LNCaP clone FGC (cell line): ENCODE measurements around the gene RALB.

Experiments
- DNase-seq: peaks from one replicate; pipeline ENCODE4 v3.0.0-alpha.2; 2011; ENCODE audit warnings: low read depth
- H3K4me3 ChIP-seq: 2 replicates; pipeline ENCODE4 v1.5.1; 2011; ENCODE audit warnings: mild to moderate bottlenecking, low read depth, low read length, control low read depth
- CTCF ChIP-seq: IDR thresholded peaks from 2 replicates; pipeline ENCODE4 v1.5.1; 2012; ENCODE audit warnings: mild to moderate bottlenecking; ENCODE audit not compliant: control insufficient read depth, insufficient read depth; ENCODE audit errors: extremely low read depth

RALB gene

GRCh38 chr2:120243875-120244553 lies 8.6 kb upstream of the RALB start:
- H3K4me3 ChIP-seq = no peak overlapping the region
- no peak for TF ChIP-seq CTCF
- no peak for DNase-seq

DNA sequence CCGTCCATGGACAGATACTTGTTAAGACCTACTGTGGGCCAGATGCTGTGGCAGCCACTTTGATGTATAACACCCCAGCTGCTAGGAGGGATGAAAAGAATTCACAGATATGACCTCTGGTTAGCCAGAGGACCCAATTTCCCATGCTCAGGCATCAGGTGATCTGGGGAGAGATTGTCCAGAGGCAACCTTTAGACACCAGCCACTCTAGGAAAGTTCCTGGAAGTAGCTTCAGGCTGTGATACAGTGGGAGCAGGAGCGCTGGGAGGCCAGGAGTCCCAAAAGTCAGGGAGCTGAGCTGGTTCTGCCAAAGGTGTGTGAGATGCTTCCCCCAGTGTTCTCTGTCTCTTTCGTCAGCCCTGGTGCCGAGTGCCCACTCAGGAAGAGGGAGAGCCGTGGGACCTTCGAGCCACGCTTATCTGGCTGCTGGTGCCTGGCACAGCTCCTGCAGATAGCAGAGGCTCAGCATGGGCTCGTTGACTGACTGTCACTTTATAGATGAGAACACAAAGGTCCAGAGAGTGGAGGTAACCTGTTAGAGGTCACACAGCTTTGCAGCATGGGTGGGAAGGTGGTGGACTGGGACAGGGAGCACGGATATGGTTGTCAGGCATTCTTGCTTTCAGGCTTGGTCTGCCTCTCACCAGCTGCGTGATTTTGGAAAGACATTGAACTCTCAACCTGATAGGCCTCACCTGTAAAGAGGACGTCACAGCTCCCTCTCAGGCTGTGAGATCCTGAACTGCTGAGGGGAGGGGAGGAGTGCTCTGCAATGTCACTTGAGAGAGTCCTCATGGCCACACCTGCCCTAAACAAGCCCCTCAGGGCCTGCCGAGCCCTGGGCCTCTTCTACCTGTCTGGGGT lies 7.8 kb upstream of the RALB start:
- no peak for DNase-seq
- H3K4me3 ChIP-seq = no peak overlapping the region
- no peak for TF ChIP-seq CTCF

DNA sequence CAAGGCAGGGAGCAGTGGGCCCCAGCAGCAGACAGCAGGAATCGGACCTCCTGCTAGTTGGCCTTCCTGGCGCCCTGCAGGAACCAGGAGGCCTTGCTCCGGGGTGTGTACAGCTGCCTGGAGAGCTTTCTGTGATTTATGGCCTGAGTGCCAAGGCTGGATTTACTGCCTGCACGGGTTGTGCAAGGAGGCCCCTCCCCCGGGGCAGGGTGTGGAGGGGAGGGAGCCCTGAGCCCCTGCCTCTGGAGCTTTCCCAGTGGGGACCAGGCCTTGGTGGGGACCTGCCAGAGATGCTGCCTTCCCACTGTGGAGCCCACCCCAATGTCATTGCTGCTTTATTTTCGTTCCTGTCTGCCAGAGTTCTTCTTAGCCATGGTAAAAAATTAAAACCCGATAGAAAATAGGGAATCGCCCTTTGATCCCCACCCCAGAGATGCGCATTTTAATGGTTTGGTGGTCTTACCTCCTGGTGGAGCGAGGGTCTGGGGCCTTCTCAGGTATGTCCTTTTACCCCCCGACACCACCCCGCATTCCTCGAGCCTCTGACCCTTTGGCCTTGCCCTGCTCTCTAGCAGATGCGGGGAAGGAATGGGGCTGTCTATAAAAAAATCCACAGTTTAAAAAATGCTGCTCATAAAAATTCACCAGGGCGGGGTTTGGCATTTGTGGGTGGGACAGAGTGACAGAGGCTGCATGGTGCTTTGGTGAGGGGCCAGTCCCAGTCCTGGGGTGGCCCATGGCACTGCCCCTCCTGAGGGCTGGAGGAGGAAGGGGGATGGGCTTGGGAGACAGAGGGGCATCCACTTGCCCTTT lies 6.9 kb upstream of the RALB start:
- no peak for DNase-seq
- no peak for TF ChIP-seq CTCF
- no peak overlapping the region for H3K4me3 ChIP-seq

DNA sequence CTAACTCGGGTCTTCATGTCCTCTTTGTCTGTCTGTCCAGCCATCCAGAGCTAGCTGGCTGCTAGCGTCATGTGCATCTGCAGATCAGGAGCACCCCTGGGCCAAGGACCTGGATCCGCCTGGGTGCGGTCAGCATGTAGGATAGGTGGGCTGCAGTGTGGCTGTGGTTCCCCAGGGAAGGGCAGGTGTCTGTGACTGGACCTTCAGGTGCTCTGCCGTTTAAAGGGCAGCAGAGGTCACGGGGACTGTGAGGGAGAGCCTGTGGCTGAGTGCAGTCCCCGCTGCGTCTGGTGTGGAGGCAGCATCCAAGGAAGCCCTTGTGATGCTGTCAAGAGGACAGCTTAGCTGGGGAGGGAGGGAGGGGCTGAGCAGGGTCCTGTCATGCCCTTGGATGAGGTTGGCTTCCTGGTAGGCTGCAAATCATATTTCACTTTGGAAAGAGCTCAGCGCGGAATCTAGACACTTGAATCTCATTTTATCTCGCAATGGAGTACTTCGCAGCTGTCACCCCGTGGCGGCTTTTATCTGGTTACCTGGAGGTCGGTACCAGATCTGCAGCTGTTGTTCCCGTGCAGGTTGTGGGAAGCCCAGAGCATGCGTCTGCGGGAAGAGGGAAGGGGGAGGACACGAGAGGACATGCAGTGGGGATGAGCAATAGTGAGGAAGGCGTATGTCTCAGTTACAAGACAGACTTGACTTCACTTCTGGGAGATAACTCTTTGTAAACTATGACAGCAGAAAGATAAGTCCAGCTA lies 5.9 kb upstream of the RALB start:
- TF ChIP-seq CTCF = no peak
- DNase-seq = no peak
- no peak overlapping the region for H3K4me3 ChIP-seq

GRCh38 chr2:120247851-120248250 lies 4.8 kb upstream of the RALB start:
- TF ChIP-seq CTCF = no peak
- H3K4me3 ChIP-seq = no peak overlapping the region
- no peak for DNase-seq

DNA sequence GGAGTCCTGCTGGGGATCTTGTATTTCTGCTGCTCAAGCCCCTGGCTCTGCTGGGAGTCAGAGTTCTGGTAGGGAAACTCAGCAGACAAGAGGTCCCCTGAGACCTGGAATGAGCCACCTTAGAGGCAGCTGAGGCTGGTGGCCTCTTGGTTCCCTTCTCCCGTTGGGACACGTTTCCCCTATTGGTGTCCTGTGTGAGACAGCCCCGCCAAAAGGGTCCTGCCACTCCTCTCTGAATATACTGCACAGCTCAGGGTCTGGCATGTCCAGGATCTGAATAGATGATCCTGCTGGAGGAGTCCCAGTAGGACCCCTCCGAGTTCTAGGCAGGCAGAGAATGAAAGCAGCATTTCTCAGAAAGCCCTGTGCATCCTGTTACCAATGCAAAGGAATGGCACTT lies 2.0 kb upstream of the RALB start:
- TF ChIP-seq CTCF = no peak
- H3K4me3 ChIP-seq = no peak overlapping the region
- DNase-seq = no peak
